ENCODE results near the gene SH3PXD2A. TPM values are rescaled to one million over a fixed set of nuclear protein-coding genes. Genes with fewer than 3 reads are reported as not detected.

The SH3PXD2A gene
- total and polyA plus RNA-seq, 10 of the 15 experiments (the other 5 are each of a cell fraction or from before 2014, with no cell fraction given), result 0.63 to 14.0 (median 4.4) TPM

GRCh38 chr10:103676058-103676785 lies 179.2 kb downstream of the SH3PXD2A start:
- SMC1A ChIA-PET (ENCODE audit: uncharacterized antibody, unreplicated experiment), result no interaction called here
- RAD21 ChIA-PET (ENCODE audit: unreplicated experiment), result interaction anchor here (1.2 to 1.3 kb wide), 2 partner anchors 9 to 11 kb away, joined by 3 to 5 read pairs; no protein-coding TSS in a partner anchor
- Histone ChIP-seq H3K9ac (ENCODE audit: control insufficient read depth, insufficient read depth, low read length) (no peak overlapping the region), H3K36me3 (ENCODE audit: control insufficient read depth in 2 of 2, insufficient read depth in 2 of 2, low read length in 1 of 2) (peaks cover 5 to 10% of the 10 kb centered on the region in 2 experiments; a peak in 3 of 4 replicates), H3K79me2 (ENCODE audit: control insufficient read depth, insufficient read depth, low read length) (peaks cover 40% of the 10 kb centered on the region), H4K20me1 (ENCODE audit: control insufficient read depth, insufficient read depth) (no peaks in the 10 kb centered on the region), H3K4me1 (ENCODE audit: control insufficient read depth, insufficient read depth, low read length) (peaks cover 25% of the 10 kb centered on the region), H3K4me2 (ENCODE audit: control insufficient read depth, insufficient read depth) (no peak overlapping the region), H3K4me3 (no peak overlapping the region), H3K9me3 (replicated peaks; ENCODE audit: control insufficient read depth, insufficient read depth, low read length) (no peaks in the 10 kb centered on the region), H3K27me3 (replicated peaks in 1 of 2; ENCODE audit: control insufficient read depth in 2 of 2, insufficient read depth in 2 of 2, low read length in 1 of 2) (no peaks in the 10 kb centered on the region), H3K27ac (ENCODE audit: control insufficient read depth, insufficient read depth) (no peak overlapping the region), H2AFZ (ENCODE audit: control insufficient read depth, low read depth, low read length) (no peak overlapping the region)
- intact Hi-C loops (cut with micrococcal nuclease; ENCODE audit: unreplicated experiment), result no loop called here
- in situ Hi-C loops (cut with MboI), result no loop called here
- CTCF ChIA-PET, result no interaction called here
- DNase-seq (ENCODE audit: low read depth, low spot score) (no peak), ATAC-seq (no peak), FAIRE-seq (no peak)
- POLR2A ChIA-PET, result interaction anchor here (0.5 kb wide), 1 partner anchor 815 kb away, joined by 3 read pairs; no protein-coding TSS in a partner anchor
- WGBS (ENCODE audit: insufficient coverage, insufficient replicate concordance, low lambda C conversion rate, missing lambda C conversion rate), result 78% methylated on average over 7 of the region's 7 CpGs
- BruUV-seq (replicated peaks), result no TSS peak
- no peak for TF ChIP-seq USF1 (IDR thresholded peaks at IDR 0.05; ENCODE audit: borderline replicate concordance, extremely low read length, insufficient read depth, low read depth, low read length)
- no peak for TF ChIP-seq MTA2 (IDR thresholded peaks at IDR 0.05; ENCODE audit: low read depth)
- TF ChIP-seq, protein P1, sequence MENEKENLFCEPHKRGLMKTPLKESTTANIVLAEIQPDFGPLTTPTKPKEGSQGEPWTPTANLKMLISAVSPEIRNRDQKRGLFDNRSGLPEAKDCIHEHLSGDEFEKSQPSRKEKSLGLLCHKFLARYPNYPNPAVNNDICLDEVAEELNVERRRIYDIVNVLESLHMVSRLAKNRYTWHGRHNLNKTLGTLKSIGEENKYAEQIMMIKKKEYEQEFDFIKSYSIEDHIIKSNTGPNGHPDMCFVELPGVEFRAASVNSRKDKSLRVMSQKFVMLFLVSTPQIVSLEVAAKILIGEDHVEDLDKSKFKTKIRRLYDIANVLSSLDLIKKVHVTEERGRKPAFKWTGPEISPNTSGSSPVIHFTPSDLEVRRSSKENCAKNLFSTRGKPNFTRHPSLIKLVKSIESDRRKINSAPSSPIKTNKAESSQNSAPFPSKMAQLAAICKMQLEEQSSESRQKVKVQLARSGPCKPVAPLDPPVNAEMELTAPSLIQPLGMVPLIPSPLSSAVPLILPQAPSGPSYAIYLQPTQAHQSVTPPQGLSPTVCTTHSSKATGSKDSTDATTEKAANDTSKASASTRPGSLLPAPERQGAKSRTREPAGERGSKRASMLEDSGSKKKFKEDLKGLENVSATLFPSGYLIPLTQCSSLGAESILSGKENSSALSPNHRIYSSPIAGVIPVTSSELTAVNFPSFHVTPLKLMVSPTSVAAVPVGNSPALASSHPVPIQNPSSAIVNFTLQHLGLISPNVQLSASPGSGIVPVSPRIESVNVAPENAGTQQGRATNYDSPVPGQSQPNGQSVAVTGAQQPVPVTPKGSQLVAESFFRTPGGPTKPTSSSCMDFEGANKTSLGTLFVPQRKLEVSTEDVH (IDR thresholded peaks at IDR 0.05; ENCODE audit: low read depth, partially characterized antibody), result no peak
- no peak for TF ChIP-seq RBBP5 (conservative IDR thresholded peaks at IDR 0.05)
- no peak for TF ChIP-seq USF2 (IDR thresholded peaks at IDR 0.05; ENCODE audit: borderline replicate concordance, low read depth, low read length)
- TF ChIP-seq CHD2 (IDR thresholded peaks at IDR 0.05; ENCODE audit: borderline replicate concordance, low read depth, low read length), result no peak
- TF ChIP-seq, protein P2, sequence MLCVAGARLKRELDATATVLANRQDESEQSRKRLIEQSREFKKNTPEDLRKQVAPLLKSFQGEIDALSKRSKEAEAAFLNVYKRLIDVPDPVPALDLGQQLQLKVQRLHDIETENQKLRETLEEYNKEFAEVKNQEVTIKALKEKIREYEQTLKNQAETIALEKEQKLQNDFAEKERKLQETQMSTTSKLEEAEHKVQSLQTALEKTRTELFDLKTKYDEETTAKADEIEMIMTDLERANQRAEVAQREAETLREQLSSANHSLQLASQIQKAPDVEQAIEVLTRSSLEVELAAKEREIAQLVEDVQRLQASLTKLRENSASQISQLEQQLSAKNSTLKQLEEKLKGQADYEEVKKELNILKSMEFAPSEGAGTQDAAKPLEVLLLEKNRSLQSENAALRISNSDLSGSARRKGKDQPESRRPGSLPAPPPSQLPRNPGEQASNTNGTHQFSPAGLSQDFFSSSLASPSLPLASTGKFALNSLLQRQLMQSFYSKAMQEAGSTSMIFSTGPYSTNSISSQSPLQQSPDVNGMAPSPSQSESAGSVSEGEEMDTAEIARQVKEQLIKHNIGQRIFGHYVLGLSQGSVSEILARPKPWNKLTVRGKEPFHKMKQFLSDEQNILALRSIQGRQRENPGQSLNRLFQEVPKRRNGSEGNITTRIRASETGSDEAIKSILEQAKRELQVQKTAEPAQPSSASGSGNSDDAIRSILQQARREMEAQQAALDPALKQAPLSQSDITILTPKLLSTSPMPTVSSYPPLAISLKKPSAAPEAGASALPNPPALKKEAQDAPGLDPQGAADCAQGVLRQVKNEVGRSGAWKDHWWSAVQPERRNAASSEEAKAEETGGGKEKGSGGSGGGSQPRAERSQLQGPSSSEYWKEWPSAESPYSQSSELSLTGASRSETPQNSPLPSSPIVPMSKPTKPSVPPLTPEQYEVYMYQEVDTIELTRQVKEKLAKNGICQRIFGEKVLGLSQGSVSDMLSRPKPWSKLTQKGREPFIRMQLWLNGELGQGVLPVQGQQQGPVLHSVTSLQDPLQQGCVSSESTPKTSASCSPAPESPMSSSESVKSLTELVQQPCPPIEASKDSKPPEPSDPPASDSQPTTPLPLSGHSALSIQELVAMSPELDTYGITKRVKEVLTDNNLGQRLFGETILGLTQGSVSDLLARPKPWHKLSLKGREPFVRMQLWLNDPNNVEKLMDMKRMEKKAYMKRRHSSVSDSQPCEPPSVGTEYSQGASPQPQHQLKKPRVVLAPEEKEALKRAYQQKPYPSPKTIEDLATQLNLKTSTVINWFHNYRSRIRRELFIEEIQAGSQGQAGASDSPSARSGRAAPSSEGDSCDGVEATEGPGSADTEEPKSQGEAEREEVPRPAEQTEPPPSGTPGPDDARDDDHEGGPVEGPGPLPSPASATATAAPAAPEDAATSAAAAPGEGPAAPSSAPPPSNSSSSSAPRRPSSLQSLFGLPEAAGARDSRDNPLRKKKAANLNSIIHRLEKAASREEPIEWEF (IDR thresholded peaks at IDR 0.05; ENCODE audit: insufficient replicate concordance, low read depth, low read length), result no peak
- no peak for TF ChIP-seq BRCA1 (IDR thresholded peaks at IDR 0.05; ENCODE audit: low read depth, low read length)
- no peak for TF ChIP-seq FOXM1 (IDR thresholded peaks at IDR 0.05; ENCODE audit: low read depth, low read length)
- TF ChIP-seq ZNF24 (IDR thresholded peaks at IDR 0.05), result no peak
- TF ChIP-seq BCL3 (IDR thresholded peaks at IDR 0.05; ENCODE audit: borderline replicate concordance, insufficient read depth, low read depth, low read length, poor library complexity, severe bottlenecking), result no peak

Data from GM12878 (cell line).